ENCODE measurements around the gene LSM11. TPM values are rescaled to one million over a fixed set of nuclear protein-coding genes. Genes with fewer than 3 reads are reported as not detected.

The LSM11 gene
- total and polyA plus RNA-seq, 2 of the 4 experiments (the other 2 are of a cell fraction), result 1.4 to 3.0 TPM

GRCh38 chr5:157709346-157709745 is 34.2 kb upstream of the LSM11 start:
- H4K5ac ChIP-seq (ENCODE audit: low read depth, low read length), result no peak overlapping the region
- no peak overlapping the region for H2BK5ac ChIP-seq (ENCODE audit: low read depth, low read length, poor library complexity, severe bottlenecking)
- dilution Hi-C loops (cut with HindIII; ENCODE audit: low sequenced_read_pairs, unreplicated experiment), result no loop called here
- H3K27me3 ChIP-seq (ENCODE audit: control insufficient read depth, insufficient read depth, low read length), result no peaks in the 10 kb centered on the region
- H3K27ac ChIP-seq (ENCODE audit: insufficient read depth, low read length), result no peak overlapping the region
- ChIA-PET CTCF (no interaction called here), POLR2A (ENCODE audit: unreplicated experiment) (no interaction called here)
- peak overlapping the region; percentile 32; the same call in 1 of the 2 replicates for H4K91ac ChIP-seq (ENCODE audit: insufficient read depth, low read depth, low read length)
- no peak overlapping the region for H3K9ac ChIP-seq (ENCODE audit: low read depth, low read length)
- no peak overlapping the region for H2AK9ac ChIP-seq (replicated peaks; ENCODE audit: low read depth, low read length, poor library complexity)
- H3K36me3 ChIP-seq (ENCODE audit: control insufficient read depth, insufficient read depth, low read length), result no peaks in the 10 kb centered on the region
- H3K4me2 ChIP-seq (ENCODE audit: low read depth, low read length), result no peak overlapping the region
- peak overlapping the region; percentile 27; the same call in 1 of the 2 replicates for H3K18ac ChIP-seq (ENCODE audit: low read depth, low read length)
- H3K14ac ChIP-seq (replicated peaks; ENCODE audit: low read depth, low read length), result peak overlapping the region; percentile 18; the same call in 1 of the 2 replicates
- no peak overlapping the region for H3K56ac ChIP-seq (ENCODE audit: extremely low read depth, insufficient read depth, low read length)
- H3K23ac ChIP-seq (ENCODE audit: low read depth, low read length), result no peak overlapping the region; the same call in 1 of the 2 replicates
- in situ Hi-C loops (cut with MboI; ENCODE audit: low sequenced_read_pairs), result no loop called here
- no TSS peak for BruUV-seq (replicated peaks)
- H3K9me3 ChIP-seq (ENCODE audit: control insufficient read depth, insufficient read depth, low read length), result no peaks in the 10 kb centered on the region
- TF ChIP-seq, protein P1, sequence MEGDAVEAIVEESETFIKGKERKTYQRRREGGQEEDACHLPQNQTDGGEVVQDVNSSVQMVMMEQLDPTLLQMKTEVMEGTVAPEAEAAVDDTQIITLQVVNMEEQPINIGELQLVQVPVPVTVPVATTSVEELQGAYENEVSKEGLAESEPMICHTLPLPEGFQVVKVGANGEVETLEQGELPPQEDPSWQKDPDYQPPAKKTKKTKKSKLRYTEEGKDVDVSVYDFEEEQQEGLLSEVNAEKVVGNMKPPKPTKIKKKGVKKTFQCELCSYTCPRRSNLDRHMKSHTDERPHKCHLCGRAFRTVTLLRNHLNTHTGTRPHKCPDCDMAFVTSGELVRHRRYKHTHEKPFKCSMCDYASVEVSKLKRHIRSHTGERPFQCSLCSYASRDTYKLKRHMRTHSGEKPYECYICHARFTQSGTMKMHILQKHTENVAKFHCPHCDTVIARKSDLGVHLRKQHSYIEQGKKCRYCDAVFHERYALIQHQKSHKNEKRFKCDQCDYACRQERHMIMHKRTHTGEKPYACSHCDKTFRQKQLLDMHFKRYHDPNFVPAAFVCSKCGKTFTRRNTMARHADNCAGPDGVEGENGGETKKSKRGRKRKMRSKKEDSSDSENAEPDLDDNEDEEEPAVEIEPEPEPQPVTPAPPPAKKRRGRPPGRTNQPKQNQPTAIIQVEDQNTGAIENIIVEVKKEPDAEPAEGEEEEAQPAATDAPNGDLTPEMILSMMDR (conservative IDR thresholded peaks at IDR 0.05; ENCODE audit: low read depth, low read length), result no peak
- no peak for TF ChIP-seq MAZ (IDR thresholded peaks at IDR 0.05; ENCODE audit: borderline replicate concordance, low read depth, low read length)
- no peak for TF ChIP-seq RFX5 (IDR thresholded peaks at IDR 0.05; ENCODE audit: low read depth, low read length)
- H3K79me1 ChIP-seq (ENCODE audit: low read depth in 1 of 2, low read length in 2 of 2), result no peaks in the 10 kb centered on the region
- H4K8ac ChIP-seq (ENCODE audit: low read depth in 2 of 2, low read length in 2 of 2), result peak overlapping the region in 1 of 2 experiments; percentile 34; a peak in 1 of 4 replicates
- H2AFZ ChIP-seq (replicated peaks; ENCODE audit: low read length, poor library complexity), result no peak overlapping the region
- peak overlapping the region; percentile 79 for H2AK5ac ChIP-seq (ENCODE audit: low read depth, low read length)
- DNase-seq, result no peak
- H3K9me1 ChIP-seq (ENCODE audit: insufficient read depth, low read length), result peaks cover 5% of the 10 kb centered on the region
- no peaks in the 10 kb centered on the region for H4K20me1 ChIP-seq (ENCODE audit: insufficient read depth, low read length)
- peak overlapping the region; percentile 39; the same call in 1 of the 2 replicates for H3K4ac ChIP-seq (ENCODE audit: low read depth, low read length)
- peaks cover 2% of the 10 kb centered on the region; the same call in 1 of the 2 replicates for H3K4me1 ChIP-seq (ENCODE audit: control insufficient read depth, insufficient read depth, low read length)
- H3K4me3 ChIP-seq (ENCODE audit: insufficient read depth, low read depth, low read length), result no peak overlapping the region
- H2BK120ac ChIP-seq (ENCODE audit: low read depth, low read length), result peak overlapping the region; percentile 42; the same call in 1 of the 2 replicates
- intact Hi-C loops (cut with micrococcal nuclease), result no loop called here
- peak overlapping the region; percentile 72; the same call in 1 of the 2 replicates for H2BK20ac ChIP-seq (ENCODE audit: low read depth, low read length)
- no peak for ATAC-seq (ENCODE audit: low read depth)
- peak overlapping the region; percentile 97; the same call in 2 of the 3 replicates for H2BK15ac ChIP-seq (ENCODE audit: low read depth, low read length)
